CD8-positive, alpha-beta memory T cell (primary cell): Measurements from ENCODE around the gene SOX6. TPM values are rescaled to one million over a fixed set of nuclear protein-coding genes. Genes with fewer than 3 reads are reported as not detected.

Experiments used
- CTCF ChIA-PET: fragments of 350-600 bp; sonication (Branson Sonifier 250); formaldehyde crosslinking; loops from one replicate; lab custom pipeline; 2021; ENCODE audit warnings: antibody characterized with exemption; lab: Charles Lee
- POLR2A ChIA-PET: fragments of 350-600 bp; sonication (Branson Sonifier 250); formaldehyde crosslinking; loops from one replicate; lab custom pipeline; 2021; ENCODE audit warnings: antibody characterized with exemption; lab: Charles Lee
- DNase-seq, 5 donors: peaks; one replicate each; pipeline versions ENCODE4 v3.0.0 to v3.0.0-alpha.2; 2020 to 2022; ENCODE audit warnings: mixed read lengths in 1 of 5
- H3K27ac ChIP-seq: one replicate; pipeline ENCODE4 v1.7.0; 2013; ENCODE audit warnings: low read depth, mild to moderate bottlenecking, low read length, moderate library complexity
- H3K27me3 ChIP-seq: 2 replicates; pipeline ENCODE4 v1.7.0; 2013; ENCODE audit warnings: low read length, mild to moderate bottlenecking; ENCODE audit not compliant: insufficient read depth, poor library complexity, severe bottlenecking
- H3K36me3 ChIP-seq: 2 replicates; pipeline ENCODE4 v1.7.0; 2013; ENCODE audit warnings: mild to moderate bottlenecking, low read length, moderate library complexity; ENCODE audit not compliant: insufficient read depth
- H3K4me1 ChIP-seq: 2 replicates; pipeline ENCODE4 v1.7.0; 2013; ENCODE audit warnings: mild to moderate bottlenecking, low read length, moderate library complexity; ENCODE audit not compliant: insufficient read depth
- H3K4me3 ChIP-seq: 2 replicates; pipeline ENCODE4 v1.7.0; 2013; ENCODE audit warnings: mild to moderate bottlenecking, low read length
- H3K9me3 ChIP-seq: 2 replicates; pipeline ENCODE4 v1.7.0; 2013; ENCODE audit warnings: mild to moderate bottlenecking, low read length
- H3K27ac Mint-ChIP-seq, 8 donors: one replicate each; pipeline ENCODE4 v1.8.0; 2020 to 2021; ENCODE audit warnings: mixed read lengths in 8 of 8, mild to moderate bottlenecking in 6 of 8, inconsistent platforms in 3 of 8, moderate library complexity in 3 of 8
- H3K27me3 Mint-ChIP-seq, 2 donors: one replicate each; pipeline ENCODE4 v1.8.0; 2020 to 2021; ENCODE audit warnings: mixed read lengths in 2 of 2, mild to moderate bottlenecking in 1 of 2, moderate library complexity in 1 of 2
- H3K36me3 Mint-ChIP-seq, 3 donors: one replicate each; pipeline ENCODE4 v1.8.0; 2020 to 2021; ENCODE audit warnings: mixed read lengths in 3 of 3, inconsistent platforms in 1 of 3, mild to moderate bottlenecking in 1 of 3
- H3K4me1 Mint-ChIP-seq, 3 donors: one replicate each; pipeline ENCODE4 v1.8.0; 2020 to 2021; ENCODE audit warnings: mixed read lengths in 3 of 3, inconsistent platforms in 1 of 3, mild to moderate bottlenecking in 1 of 3
- H3K4me3 Mint-ChIP-seq, 7 donors: one replicate each; pipeline ENCODE4 v1.8.0; 2020 to 2021; ENCODE audit warnings: mixed read lengths in 7 of 7, mild to moderate bottlenecking in 6 of 7, moderate library complexity in 4 of 7, inconsistent platforms in 2 of 7
- H3K9me3 Mint-ChIP-seq, 5 donors: one replicate each; pipeline ENCODE4 v1.8.0; 2020 to 2022; ENCODE audit warnings: mixed read lengths in 5 of 5, mild to moderate bottlenecking in 3 of 5, moderate library complexity in 2 of 5, inconsistent platforms in 1 of 5
- polyA plus RNA-seq: library from polyadenylated mRNA; unstranded; fragments of 300-500 nt; fragmentation: Illumina TruSeq; gene quantifications from one replicate; pipeline ENCODE4 v1.2.3, GENCODE V29; 2021
- total RNA-seq, 2 experiments: library from RNA; stranded (reverse); gene quantifications; one replicate each; pipeline ENCODE4 v1.2.3, GENCODE V29; 2021

Gene SOX6
- total and polyA plus RNA-seq, 3 experiments from 2014 or later = not detected

- no peak overlapping the region for H3K4me3 ChIP-seq
- no peaks in the 10 kb centered on the region for H3K9me3 ChIP-seq
- no peaks in the 10 kb centered on the region for H3K36me3 Mint-ChIP-seq
- no peak overlapping the region for H3K27ac Mint-ChIP-seq
- H3K4me3 Mint-ChIP-seq = no peak overlapping the region
- ChIA-PET POLR2A (no interaction called here), CTCF (no interaction called here)
- H3K4me1 Mint-ChIP-seq = no peaks in the 10 kb centered on the region
- no peaks in the 10 kb centered on the region for H3K27me3 Mint-ChIP-seq
- no peaks in the 10 kb centered on the region for H3K4me1 ChIP-seq
- H3K36me3 ChIP-seq = no peaks in the 10 kb centered on the region
- DNase-seq = no peak
- no peak overlapping the region for H3K27ac ChIP-seq
- H3K27me3 ChIP-seq = no peaks in the 10 kb centered on the region
- H3K9me3 Mint-ChIP-seq = peaks cover 0 to 32% (median 6%) of the 10 kb centered on the region in 5 donors
Observed at GRCh38 chr11:16346975-16347374, 9.4 kb downstream of the SOX6 start.

- no peaks in the 10 kb centered on the region for H3K36me3 Mint-ChIP-seq
- peaks cover 0 to 45% (median 13%) of the 10 kb centered on the region in 5 donors for H3K9me3 Mint-ChIP-seq
Observed at GRCh38 chr11:16341853-16342252, 14.5 kb downstream of the SOX6 start.

DNA sequence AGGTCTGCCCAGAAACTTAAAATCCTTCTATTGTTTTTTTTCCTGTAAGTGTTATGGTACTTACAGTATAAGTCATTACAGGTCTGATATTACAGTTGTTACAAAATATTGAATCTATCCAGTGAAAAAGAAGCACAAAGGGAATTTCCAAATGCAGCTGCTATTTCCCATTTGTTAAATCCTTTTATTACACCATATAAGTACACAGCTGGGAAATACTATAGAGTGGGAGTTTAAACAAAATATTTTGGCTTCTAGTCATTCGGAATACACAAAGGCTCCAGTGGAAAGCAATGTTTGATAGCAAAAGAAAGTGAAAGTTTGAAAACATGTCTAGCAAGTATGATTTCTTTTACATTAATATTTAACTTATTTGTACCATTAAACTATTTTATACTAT, 18.0 kb downstream of the SOX6 start:
- H3K4me1 Mint-ChIP-seq = no peaks in the 10 kb centered on the region
- Histone ChIP-seq H3K4me1 (no peaks in the 10 kb centered on the region), H3K4me3 (no peak overlapping the region), H3K9me3 (no peaks in the 10 kb centered on the region), H3K36me3 (no peaks in the 10 kb centered on the region), H3K27ac (peak overlapping the region; percentile 43), H3K27me3 (no peaks in the 10 kb centered on the region)
- H3K9me3 Mint-ChIP-seq = peaks cover 0 to 34% (median 8%) of the 10 kb centered on the region in 5 donors
- no peaks in the 10 kb centered on the region for H3K36me3 Mint-ChIP-seq
- DNase-seq = no peak
- H3K4me3 Mint-ChIP-seq = no peak overlapping the region
- POLR2A ChIA-PET = no interaction called here
- H3K27me3 Mint-ChIP-seq = no peaks in the 10 kb centered on the region
- CTCF ChIA-PET = no interaction called here
- no peak overlapping the region for H3K27ac Mint-ChIP-seq

More at GRCh38 chr11:16341853-16342252, 14.5 kb downstream of the SOX6 start:
- Mint-ChIP-seq H3K27me3 (no peaks in the 10 kb centered on the region), H3K27ac (no peak overlapping the region), H3K4me3 (no peak overlapping the region), H3K4me1 (no peaks in the 10 kb centered on the region)
- H3K27ac ChIP-seq = no peak overlapping the region
- H3K4me1 ChIP-seq = no peaks in the 10 kb centered on the region
- H3K9me3 ChIP-seq = no peaks in the 10 kb centered on the region
- POLR2A ChIA-PET = no interaction called here
- CTCF ChIA-PET = no interaction called here
- no peaks in the 10 kb centered on the region for H3K27me3 ChIP-seq
- H3K36me3 ChIP-seq = no peaks in the 10 kb centered on the region
- DNase-seq = no peak
- H3K4me3 ChIP-seq = no peak overlapping the region

DNA sequence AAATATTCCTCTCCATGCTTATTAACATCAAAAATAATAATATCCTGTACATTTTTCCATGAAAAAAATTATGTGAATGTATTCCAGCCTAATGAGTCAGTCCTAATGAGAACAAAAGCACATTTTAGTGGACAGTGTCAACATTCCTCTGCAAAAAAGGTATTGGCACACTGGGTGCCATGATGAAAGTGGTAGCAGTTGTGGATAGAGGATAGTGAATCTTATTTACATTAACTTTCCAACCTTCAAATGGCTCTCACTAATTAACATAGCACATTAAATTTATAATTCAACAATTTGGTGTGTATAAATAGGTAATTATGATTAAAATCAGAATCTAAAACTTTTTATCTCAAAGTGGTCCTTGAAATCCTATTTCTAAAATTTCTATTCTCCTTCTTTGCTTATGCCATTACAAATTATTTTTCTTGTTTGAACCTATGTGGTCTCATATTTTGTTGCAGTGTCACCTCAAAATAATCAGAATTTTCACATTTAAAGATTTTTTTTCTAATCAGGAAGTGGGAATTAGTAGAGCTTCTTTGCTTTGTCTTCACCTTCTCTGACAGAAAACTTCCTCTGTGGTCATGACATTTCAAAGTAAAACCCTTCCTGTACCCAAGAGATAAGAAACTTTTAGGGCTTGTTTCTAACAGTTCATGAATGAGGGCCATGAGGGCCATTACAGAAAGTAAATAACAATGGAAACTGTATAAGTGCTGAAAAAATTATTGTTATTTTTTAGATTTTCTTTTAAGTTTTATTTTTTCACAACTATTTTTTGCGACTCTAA, 18.7 kb downstream of the SOX6 start:
- no peaks in the 10 kb centered on the region for H3K9me3 ChIP-seq
- Mint-ChIP-seq H3K36me3 (no peaks in the 10 kb centered on the region), H3K4me3 (no peak overlapping the region), H3K27me3 (no peaks in the 10 kb centered on the region), H3K9me3 (peaks cover 0 to 33% (median 8%) of the 10 kb centered on the region in 5 donors), H3K4me1 (no peaks in the 10 kb centered on the region), H3K27ac (no peak overlapping the region)
- H3K36me3 ChIP-seq = no peaks in the 10 kb centered on the region
- H3K4me1 ChIP-seq = no peaks in the 10 kb centered on the region
- H3K27me3 ChIP-seq = no peaks in the 10 kb centered on the region
- no peak for DNase-seq
- H3K27ac ChIP-seq = no peak overlapping the region
- POLR2A ChIA-PET = no interaction called here
- no peak overlapping the region for H3K4me3 ChIP-seq
- CTCF ChIA-PET = no interaction called here

DNA sequence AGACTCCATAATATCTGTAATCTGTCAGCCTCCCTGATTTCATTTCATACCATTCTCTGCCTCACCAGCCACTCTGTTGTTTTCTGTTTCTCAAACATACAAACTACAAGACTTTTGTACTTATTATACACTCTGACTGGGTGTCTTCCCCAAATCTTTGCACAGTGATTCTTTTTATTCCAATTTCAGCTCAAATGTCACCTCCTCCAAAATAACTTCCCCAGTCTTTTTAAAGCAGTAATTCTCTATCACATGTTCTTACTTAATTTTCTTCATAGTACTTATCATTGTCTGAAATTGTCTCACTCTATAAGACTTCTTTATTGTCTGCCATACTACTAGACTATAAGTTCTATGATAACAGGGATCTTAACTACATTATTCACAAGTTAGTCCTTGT, 19.6 kb downstream of the SOX6 start:
- no peaks in the 10 kb centered on the region for H3K27me3 ChIP-seq
- CTCF ChIA-PET = no interaction called here
- H3K36me3 ChIP-seq = no peaks in the 10 kb centered on the region
- H3K9me3 ChIP-seq = no peaks in the 10 kb centered on the region
- H3K4me3 ChIP-seq = no peak overlapping the region
- no peak for DNase-seq
- no peaks in the 10 kb centered on the region for H3K4me1 ChIP-seq
- Mint-ChIP-seq H3K36me3 (no peaks in the 10 kb centered on the region), H3K27me3 (no peaks in the 10 kb centered on the region), H3K4me3 (no peak overlapping the region), H3K4me1 (no peaks in the 10 kb centered on the region), H3K9me3 (peaks cover 0 to 26% (median 10%) of the 10 kb centered on the region in 5 donors), H3K27ac (no peak overlapping the region)
- POLR2A ChIA-PET = no interaction called here
- H3K27ac ChIP-seq = no peak overlapping the region

DNA sequence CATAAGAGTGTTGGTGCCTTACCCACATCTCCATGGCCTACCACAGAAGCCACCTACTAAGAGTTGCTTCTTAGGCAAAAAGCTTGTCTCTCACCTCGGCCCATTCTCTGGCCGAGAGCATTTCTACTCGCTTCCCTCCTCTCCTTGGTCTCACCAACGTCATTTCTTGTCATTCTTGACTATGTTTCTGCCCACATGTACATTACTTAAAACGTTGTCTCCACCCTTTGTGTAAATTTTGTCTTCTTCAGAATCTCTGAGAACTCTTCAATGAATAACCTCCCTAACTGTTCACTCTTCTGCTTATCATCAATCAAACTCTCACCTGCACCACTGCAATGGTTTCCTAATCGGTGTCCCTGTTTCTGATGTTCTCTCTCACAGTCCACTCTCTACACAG, 20.1 kb downstream of the SOX6 start:
- CTCF ChIA-PET = no interaction called here
- POLR2A ChIA-PET = no interaction called here
- no peak overlapping the region for H3K27ac ChIP-seq
- Mint-ChIP-seq H3K4me1 (no peaks in the 10 kb centered on the region), H3K36me3 (no peaks in the 10 kb centered on the region), H3K27ac (no peak overlapping the region), H3K9me3 (peaks cover 0 to 26% (median 10%) of the 10 kb centered on the region in 5 donors), H3K4me3 (no peak overlapping the region), H3K27me3 (no peaks in the 10 kb centered on the region)
- no peaks in the 10 kb centered on the region for H3K4me1 ChIP-seq
- no peaks in the 10 kb centered on the region for H3K36me3 ChIP-seq
- DNase-seq = no peak
- no peak overlapping the region for H3K4me3 ChIP-seq
- H3K9me3 ChIP-seq = no peaks in the 10 kb centered on the region
- H3K27me3 ChIP-seq = no peaks in the 10 kb centered on the region

DNA sequence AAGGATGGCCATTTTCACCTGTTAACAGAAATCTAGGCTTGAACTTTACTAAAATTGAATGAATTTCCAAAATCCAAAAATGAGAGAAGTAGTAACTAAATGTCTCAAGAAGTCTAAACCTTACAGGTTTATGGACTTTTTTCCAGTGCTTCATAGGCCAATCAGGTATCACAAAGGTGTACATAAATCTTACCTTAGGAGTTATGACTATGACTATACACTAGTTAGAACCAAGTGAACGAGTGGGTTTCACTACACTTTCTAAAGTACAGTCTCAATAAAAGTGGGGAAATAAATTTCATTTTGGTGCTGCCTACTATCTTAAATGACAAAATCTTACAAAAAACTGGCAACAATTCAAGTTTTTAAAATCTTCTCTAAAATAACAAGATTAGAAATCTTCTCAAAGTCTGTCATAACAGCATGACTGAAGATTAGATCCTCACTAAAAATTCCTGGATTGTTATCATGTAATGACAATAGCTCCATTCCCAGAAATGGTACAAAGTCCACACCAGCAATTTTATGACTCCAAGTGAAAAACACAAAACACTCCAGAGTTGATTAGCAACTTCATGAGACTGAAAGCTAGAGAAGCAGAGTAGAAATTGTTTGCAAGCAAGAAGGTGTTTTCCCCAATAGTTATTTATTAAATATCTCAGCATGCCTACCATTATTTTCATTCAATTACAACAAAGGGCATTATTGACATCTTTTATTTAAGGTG, 20.9 kb downstream of the SOX6 start:
- Mint-ChIP-seq H3K4me3 (no peak overlapping the region), H3K9me3 (peaks cover 0 to 26% (median 10%) of the 10 kb centered on the region in 5 donors), H3K27ac (no peak overlapping the region), H3K36me3 (no peaks in the 10 kb centered on the region), H3K4me1 (no peaks in the 10 kb centered on the region), H3K27me3 (no peaks in the 10 kb centered on the region)
- CTCF ChIA-PET = no interaction called here
- Histone ChIP-seq H3K9me3 (no peaks in the 10 kb centered on the region), H3K36me3 (no peaks in the 10 kb centered on the region), H3K4me3 (no peak overlapping the region), H3K27ac (no peak overlapping the region), H3K4me1 (no peaks in the 10 kb centered on the region), H3K27me3 (no peaks in the 10 kb centered on the region)
- POLR2A ChIA-PET = no interaction called here
- no peak for DNase-seq

GRCh38 chr11:16326679-16327297, 29.6 kb downstream of the SOX6 start:
- Histone ChIP-seq H3K27me3 (no peaks in the 10 kb centered on the region), H3K27ac (no peak overlapping the region), H3K36me3 (no peaks in the 10 kb centered on the region), H3K4me3 (no peak overlapping the region), H3K4me1 (no peaks in the 10 kb centered on the region), H3K9me3 (no peaks in the 10 kb centered on the region)
- H3K4me3 Mint-ChIP-seq = no peak overlapping the region
- no peaks in the 10 kb centered on the region for H3K27me3 Mint-ChIP-seq
- ChIA-PET CTCF (no interaction called here), POLR2A (no interaction called here)
- no peaks in the 10 kb centered on the region for H3K4me1 Mint-ChIP-seq
- no peak for DNase-seq
- no peaks in the 10 kb centered on the region for H3K36me3 Mint-ChIP-seq
- no peak overlapping the region for H3K27ac Mint-ChIP-seq
- H3K9me3 Mint-ChIP-seq = peaks cover 0 to 18% (median 15%) of the 10 kb centered on the region in 5 donors
